ENCODE data around the gene GABRR1.
"Not testable (repeated sequence)": the region's sequence is repeated elsewhere in the genome, so short reads cannot be mapped to it uniquely, and the experiment has no call there.

The GABRR1 gene

DNA sequence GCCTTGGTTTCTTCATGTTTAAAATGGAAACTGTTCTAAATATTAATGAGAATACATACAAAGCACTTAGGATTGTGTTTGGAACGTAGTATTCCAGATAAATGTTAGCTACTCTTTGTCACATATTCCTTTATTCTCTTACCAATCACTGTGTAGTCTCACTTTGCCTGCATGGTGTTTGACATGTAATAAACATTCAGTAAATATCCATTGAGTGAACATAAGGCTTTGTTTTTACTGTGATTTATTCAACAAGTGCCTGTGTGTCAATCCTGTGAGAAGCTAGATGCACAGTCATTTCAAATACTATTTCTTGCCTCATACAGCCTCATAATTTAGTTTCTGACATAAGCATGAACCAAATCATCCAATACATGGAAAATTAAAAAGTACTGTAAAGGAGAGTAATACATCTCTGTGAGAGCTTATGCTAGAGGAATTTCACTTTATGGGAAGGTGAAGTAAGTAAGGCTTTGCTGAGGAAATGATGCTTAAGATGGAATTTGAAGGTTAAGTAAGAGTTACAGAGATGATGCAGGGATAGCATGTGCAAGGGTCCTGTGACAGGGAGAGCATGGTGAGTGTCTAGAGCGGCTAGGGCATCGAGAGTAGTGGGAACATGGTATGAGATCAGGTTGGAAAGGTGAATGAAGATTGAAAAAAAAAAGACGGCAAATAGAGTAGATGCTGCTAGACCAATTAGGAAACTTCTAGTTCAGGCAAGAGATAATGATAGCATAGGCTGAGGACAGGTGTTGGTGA, 56.6 kb downstream of the GABRR1 start:
- no peak for DNase-seq (ENCODE audit: low read depth in 2 of 2)

DNA sequence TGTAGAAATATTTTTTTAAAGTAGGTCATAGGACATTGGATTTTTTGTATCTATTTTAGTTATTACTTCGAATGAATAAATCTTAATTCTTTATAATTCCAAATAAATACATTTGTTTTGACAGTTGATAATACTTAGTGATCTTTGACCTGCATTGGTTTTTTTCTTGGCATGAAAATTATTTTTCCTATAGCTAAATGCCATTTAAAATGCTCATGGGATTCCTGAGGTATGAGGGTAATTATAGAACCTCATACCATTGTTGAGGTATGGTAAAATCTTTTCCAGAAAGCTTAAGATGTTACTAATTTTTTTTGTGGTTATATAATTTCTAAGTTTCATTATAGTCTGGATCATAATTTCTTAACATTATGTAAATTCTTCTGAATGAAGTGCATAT, 63.0 kb downstream of the GABRR1 start:
- DNase-seq (ENCODE audit: low read depth in 2 of 2) = no peak

DNA sequence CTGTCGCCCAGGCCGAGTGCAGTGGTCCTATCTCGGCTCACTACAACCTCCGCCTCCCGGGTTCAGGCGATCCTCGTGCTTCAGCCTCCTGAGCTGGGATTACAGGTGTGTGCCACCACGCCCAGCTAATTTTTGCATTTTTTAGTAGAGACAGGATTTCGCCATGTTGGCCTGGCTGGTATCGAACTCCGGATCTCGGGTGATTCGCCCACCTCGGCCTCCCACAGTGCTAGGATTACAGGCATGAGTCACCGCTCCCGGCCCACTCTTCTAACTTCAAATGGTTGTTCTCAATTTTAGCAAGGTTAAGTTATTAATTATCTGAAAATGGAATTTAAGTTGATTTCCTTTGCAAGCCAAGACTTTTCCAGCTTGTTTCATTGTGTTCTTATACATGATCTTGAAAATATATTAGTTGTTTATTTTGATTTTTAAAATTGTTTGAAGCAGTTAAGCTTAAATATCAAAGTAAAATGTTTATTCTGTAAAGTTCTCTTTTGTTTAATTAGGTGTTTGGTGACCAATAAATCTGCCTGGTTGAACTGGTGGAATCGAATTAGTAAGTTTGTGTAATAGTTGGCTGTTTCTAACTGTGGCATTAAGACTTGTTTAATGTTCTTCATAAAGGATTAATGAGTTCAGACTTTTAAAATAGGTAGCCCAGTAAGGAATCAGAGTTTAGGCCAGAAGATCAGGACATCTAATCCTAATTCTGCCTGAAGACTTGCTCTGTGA, 69.0 kb downstream of the GABRR1 start:
- peak; percentile 14 to 33 for DNase-seq (ENCODE audit: low read depth in 2 of 2)

DNA sequence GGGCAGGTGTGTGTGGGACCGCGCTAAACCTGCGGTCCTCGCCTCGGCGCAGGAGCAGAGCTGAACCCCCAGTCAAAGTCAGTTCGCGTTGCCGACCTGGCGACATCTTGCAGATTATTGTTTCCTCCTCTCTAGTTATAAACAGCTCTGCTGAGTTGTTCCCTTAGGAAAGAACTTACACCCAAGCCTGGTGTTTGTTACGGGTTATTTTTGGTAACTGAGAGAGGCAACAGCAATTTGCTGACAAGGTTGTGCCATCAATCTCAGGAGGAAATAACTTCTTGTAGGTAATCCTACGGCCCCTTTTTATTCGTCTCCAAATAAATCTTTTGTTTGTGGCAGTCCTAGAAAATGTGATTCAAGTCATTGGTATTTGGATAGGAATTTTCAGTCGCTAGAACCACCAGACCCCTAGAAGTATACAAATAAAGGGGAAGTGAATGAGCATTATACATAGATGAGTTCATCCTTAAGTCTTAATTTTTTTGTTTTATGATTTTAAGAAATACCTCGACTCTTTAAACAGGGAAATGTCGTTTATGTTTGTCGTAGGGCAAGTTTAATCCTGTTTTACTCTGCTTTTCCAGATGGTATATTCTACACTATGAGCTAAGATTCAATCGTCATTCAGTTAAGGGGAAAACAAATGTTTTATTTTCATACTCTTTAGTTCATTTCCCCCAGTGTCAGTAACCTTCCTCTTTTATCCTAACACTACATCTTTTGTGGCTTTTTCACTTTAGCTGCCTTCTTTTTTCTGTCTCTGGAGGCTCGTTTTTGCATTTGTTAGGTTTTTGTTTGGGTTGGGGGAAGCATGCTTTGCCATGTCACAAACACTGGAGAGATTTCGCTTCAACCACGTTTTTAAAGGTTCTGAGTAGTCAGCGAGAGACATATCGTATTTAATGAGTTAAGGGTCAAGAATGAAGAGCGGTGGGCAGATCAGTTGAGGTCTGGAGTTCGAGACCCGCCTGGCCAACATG, 70.1 kb downstream of the GABRR1 start:
- peak; percentile 7 to 10 for DNase-seq (ENCODE audit: low read depth in 2 of 2)

DNA sequence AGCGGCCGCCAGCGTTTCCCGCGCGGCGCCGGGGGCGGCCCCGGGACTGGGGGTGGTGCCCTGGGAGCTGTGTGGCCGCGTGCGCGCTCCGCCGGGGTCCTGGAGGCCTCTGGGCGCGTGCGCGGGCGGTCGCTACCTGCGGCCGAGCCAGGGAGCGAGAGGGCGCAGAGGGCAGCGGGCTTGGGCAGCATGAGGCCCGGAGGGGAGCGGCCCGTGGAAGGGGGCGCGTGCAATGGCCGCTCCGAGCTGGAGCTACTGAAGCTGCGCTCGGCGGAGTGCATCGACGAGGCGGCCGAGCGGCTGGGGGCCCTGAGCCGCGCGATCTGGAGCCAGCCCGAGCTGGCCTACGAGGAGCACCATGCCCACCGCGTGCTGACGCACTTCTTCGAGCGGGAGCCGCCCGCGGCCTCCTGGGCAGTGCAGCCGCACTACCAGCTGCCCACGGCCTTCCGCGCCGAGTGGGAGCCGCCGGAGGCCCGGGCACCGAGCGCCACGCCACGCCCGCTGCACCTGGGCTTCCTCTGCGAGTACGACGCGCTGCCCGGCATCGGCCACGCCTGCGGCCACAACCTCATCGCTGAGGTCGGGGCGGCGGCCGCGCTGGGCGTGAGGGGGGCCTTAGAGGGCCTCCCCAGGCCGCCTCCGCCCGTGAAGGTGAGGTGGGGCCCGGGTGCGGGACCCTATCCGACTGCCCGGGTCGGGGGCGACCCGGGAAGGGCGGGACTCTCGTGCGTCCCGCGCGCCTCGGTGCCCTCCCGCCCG, 71.0 kb downstream of the GABRR1 start, which contains the start of gene PM20D2:
Gene PM20D2 (plus strand): TSS at position 100 of the 762 bp plus-strand sequence. CDS start 90 bp downstream, at position 190.
- peak; percentile 50 to 51 for DNase-seq (ENCODE audit: low read depth in 2 of 2)

DNA sequence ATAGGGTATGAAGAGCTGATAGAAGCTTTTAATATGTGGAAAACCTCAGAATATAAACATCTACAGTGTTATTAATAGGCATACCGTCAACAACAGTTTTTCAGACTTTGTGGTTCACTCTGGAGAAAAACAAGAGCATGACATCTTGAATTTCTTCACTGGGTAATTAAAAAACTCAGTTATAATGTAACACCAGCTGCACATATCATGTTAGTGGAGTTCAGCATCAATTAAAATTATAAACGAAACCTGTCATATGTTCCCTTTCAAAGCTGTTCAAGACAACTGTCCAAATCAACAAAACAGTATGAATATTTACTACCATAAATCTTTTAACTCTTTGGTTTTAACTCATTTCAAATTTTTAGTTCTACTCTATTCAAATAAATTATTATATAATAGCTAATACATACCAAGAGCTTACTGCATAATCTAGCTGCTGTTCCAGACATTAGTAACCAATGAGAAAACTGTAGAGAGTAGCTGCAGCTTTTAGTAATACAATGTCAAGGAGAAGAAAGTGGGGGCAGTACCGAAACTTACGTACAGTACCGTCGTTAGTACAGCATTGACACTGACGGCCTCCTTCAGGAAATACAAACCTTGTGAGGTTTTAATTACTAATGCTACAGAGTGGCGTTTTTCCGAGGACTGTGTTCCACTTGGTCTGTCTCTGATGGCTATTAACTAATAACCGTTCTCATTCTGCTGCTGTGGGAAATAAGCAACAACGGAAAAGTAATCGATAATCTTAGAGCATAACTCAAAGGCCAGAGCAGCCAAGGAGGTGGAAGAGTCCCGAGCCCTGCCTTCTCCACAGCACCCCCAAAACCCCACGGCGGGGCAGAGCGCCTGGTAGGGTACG, 71.8 kb downstream of the GABRR1 start:
- peak; percentile 6 to 13 for DNase-seq (ENCODE audit: low read depth in 2 of 2)

DNA sequence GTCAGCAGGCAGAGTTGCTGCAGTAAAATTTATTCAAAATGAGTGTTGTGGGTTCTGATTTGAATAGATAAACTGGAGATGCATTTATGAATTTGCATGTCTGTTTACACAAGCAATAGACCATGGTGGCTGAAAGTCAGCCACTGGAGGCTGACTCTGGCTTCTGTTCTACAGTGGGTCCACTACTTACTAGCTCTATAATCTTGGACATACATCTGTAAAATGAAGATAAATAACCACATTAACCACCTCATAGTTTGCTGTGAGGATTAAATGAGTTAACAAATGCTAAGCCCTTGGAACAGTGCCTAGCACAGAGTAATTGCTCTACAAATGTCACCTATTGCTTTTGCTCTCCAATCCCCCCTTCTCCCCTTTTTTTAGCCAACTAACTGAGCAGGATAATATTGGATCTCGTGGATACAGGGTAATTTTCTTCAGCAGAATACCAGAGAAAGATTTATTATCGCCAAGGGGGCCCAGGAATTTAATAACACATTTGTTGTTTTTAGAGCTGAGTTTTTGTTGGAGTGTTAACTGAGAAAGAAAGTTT, 72.7 kb downstream of the GABRR1 start:
- no peak for DNase-seq (ENCODE audit: low read depth in 2 of 2)

DNA sequence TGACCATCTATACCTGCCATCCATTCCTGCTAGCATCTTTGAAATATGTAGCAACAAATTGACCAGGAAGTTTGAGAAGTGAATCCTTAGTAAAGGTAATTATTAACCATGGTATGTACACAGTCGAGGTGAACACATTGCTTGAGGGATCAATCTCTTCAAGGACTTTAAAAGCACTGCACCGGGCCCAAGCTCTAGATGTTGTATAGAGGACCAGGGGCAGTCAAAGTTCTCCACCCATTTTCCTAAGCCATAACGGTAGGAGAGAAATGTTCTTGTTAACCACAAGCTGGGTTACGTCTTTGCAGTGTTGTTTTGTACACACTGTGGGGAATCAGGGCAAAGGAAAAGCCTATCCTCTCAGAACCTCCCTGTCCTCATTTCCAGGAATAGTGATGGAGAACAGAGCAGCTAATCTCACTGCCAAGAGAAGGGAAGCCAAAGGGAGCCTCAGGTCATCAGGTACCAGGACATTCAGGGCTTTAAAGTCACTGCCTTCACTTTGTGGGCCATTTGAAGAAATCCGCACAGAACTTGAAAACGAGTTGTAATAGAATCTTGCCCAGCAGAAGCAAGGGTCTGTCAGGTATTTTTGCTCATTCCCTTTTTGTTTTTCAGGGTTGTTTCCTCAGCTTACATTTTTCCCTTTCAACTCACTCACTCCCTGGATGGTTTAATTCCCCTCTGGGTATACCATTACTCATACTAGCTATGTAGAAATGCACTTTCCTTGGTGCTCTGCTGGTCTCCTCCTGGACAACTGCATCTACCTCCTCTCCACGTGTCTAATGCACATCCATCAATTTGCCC, 76.6 kb downstream of the GABRR1 start:
- DNase-seq (ENCODE audit: low read depth in 2 of 2) = no peak

DNA sequence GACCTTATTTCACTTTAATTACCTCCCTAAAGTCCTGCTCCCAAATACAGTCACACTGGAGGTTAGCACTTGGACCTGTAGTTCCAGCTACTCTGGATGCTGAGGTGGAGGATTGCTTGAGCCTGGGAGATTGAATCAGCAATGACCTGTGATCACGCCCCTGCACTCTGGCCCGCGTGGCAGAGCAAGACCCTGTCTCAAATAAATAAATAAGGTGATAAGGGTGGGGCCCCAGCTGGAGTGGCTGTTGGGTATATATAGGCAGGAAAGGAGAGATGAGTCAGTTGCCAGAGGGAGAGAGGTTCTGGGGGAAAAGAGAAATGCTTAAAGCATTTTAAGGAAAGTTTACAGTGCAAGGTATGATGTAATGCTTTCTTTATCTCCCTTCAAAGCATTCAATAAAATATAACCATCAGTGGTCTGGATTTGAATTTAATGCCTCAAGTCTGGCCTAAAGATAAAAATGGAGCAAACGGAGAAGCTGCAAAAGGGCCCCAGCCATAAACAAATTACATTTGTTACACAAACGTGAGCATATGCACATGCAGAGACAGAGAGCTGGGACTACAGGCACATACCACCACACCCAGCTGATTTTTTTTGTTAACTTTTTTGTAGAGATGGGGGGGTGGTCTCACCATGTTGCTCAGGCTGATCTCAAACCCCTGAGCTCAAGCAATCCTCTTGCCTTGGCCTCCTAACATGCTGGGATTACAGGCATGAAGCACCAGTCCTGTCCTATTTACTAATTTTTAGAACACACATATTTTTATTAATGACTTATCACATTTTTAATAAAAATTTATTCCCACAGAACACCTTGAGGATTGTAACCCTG, 77.4 kb downstream of the GABRR1 start:
- DNase-seq (ENCODE audit: low read depth in 2 of 2) = no peak

DNA sequence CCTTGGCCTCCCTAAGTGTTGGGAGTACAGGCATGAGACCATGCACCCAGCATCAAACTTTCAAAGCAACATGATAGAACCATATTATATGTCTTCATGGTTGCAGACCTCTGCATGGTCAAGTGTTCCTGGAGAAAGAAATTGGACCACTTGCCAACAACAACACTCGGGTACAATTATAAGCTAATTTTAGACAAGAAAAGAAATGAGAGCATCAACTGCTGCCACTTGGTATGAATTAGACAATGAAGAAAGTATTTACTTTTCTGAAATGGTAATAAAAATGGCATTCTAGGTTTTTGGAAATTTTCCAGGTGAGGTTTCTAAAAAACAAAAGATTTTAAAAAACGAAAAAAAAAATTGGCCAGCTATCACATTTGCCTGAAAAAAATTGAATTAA, 79.0 kb downstream of the GABRR1 start:
- no peak for DNase-seq (ENCODE audit: low read depth in 2 of 2)

DNA sequence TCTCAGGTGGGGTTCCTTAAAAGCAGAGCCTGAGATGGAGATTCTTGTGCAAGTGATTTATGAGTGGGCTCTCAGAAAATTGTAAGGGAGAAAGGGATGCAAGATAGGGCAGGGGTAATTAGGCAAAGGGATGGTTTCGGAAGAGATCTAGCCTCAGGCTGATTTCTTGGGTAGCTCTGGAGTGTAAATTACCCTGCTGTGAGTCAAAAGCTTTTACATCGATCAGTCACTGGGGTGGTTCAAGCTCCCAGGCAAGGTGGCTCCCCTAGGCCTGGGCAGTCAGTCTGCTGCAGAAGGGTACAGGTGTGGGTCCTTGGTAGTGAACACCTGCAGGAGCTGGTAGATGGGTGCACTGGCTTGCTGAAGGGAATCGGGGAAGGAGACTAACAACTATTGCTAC, 82.4 kb downstream of the GABRR1 start:
- DNase-seq (ENCODE audit: low read depth in 2 of 2) = no peak

DNA sequence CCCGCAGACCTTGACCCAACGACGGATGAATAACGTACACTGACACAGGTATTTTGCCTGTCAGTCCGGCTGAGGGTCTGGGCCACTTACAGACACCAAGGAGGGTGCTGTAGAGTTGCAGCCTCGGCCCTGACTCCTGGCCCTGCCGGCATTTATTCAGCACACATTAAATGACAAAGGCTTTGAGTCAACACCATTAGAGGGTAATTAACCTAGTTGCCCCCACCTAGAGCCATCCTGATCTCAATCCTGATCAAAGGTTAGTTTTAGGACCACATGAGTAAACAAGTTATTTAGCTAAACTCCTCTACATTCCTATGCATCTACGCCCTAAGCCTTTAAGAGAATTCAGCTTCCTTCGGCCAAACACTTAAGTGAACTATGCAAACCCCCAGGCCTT, 83.2 kb downstream of the GABRR1 start:
- DNase-seq (ENCODE audit: low read depth in 2 of 2) = no peak

DNA sequence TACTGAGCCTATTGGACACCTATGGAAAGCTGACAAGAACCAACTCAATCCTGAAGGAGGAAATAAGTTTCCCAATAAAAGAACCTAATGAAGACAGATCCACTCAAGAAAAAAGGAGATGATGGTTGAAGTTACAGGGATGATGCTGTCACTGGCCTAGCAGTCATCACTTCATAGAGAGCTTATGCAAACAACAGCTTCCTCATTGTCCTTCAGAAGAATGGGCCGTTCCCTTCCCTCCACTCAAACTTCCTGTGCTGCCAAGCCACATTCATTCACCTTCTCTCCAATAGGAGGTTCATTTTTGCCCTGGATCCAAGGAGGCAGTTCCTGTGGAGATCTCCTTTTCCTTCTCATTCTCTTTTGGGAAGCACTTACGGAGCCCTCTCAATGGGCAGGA, 85.1 kb downstream of the GABRR1 start:
- no peak for DNase-seq (ENCODE audit: low read depth in 2 of 2)

DNA sequence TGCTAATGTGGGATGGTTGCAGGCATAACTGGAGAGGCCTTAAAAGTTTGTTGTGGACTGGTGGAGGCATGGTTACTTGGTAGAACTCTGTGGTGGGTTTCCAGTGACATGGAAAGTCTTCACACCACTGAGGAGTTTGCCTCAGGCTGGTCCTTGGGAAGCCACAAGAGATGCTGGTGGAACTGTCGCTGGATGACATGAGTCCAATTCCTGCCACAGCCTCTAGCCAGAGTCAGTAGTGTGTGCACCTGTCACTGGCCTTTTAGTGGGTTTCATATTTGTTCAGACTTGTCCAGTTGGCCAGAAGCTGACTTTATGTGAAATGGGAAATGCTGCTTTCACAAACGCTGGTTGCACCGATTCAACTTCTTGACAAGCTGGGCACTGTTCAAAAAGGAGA, 85.6 kb downstream of the GABRR1 start:
- DNase-seq (ENCODE audit: low read depth in 2 of 2) = no peak

DNA sequence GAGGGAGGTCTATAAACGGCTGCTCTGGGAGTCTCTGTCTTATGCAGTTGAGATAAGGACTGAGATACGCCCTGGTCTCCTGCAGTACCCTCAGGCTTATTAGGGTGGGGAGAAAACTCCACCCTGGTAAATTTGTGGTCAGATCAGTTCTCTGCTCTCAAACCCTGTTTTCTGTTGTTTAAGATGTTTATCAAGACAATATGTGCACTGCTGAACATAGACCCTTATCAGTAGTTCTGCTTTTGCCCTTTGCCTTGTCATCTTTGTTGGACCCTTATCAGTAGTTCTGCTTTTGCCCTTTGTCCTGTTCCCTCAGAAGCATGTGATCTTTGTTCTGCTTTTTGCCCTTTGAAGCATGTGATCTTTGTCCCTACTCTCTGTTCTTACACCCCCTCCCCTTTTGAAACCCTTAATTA, 88.9 kb downstream of the GABRR1 start:
- not testable (repeated sequence) for DNase-seq (ENCODE audit: low read depth in 2 of 2)

Data from stimulated activated CD4-positive, alpha-beta T cell treated with anti-CD3 and anti-CD28 coated beads, Interleukin-15, amount 100 ng/mL, for 48 hours (primary cell).